HCT116 (cell line): ENCODE measurements around the gene MSH3. TPM values are rescaled to one million over a fixed set of nuclear protein-coding genes. Genes with fewer than 3 reads are reported as not detected.

Experiments used
- ATAC-seq: fragments of 200-7000 bp; cut with Tn5 transposase; 2 replicates; pipeline ENCODE4 v1.9.1; 2020; ENCODE audit warnings: mild to moderate bottlenecking, moderate library complexity
- BruUV-seq: library from RNA; stranded (reverse); fragments of 400-500 nt; replicated peaks from 2 replicates; lab custom pipeline; 2021; lab: Mats Ljungman, UMichigan
- CTCF ChIA-PET: fragments of 300-600 bp; sonication (Branson Sonifier 250); formaldehyde crosslinking; loops from one replicate; lab custom pipeline; 2021; ENCODE audit warnings: antibody characterized with exemption; lab: Charles Lee
- POLR2A ChIA-PET: fragments of 300-600, 350-600 bp; sonication (Branson Sonifier 250); formaldehyde crosslinking; loops from one replicate; lab custom pipeline; 2021; ENCODE audit warnings: antibody characterized with exemption; lab: Charles Lee
- RAD21 ChIA-PET, 2 experiments: fragments of 300-600 bp; sonication (Branson Sonifier 250); formaldehyde crosslinking; loops; one replicate each; lab custom pipeline; 2023; ENCODE audit warnings: low total read pairs in 2 of 2; ENCODE audit not compliant: uncharacterized antibody in 2 of 2, unreplicated experiment in 2 of 2, low non-redundant PET in 1 of 2; lab: Charles Lee
- DNase-seq: peaks from one replicate; pipeline ENCODE4 v3.0.0-alpha.2; 2010; ENCODE audit warnings: low read depth, low spot score
- H2AFZ ChIP-seq: fragments of 200-600 bp; shearing (Covaris generic), sonication (generic); 2 replicates; pipeline ENCODE4 v1.6.1; 2017; ENCODE audit warnings: low read depth, mixed run types, mixed read lengths, antibody characterized with exemption, low read length; ENCODE audit not compliant: poor library complexity, severe bottlenecking
- H3K27ac ChIP-seq: 2 replicates; pipeline ENCODE4 v1.5.1; 2012; ENCODE audit warnings: low read depth, low read length
- H3K27me3 ChIP-seq: fragments of 200-600 bp; sonication (generic); 2 replicates; pipeline ENCODE4 v1.6.1; 2016; ENCODE audit warnings: mixed run types, low read length, mixed read lengths; ENCODE audit not compliant: insufficient read depth
- H3K36me3 ChIP-seq, 2 experiments: fragments of 200-500 bp in 1 of 2; fragments of 200-600 bp in 1 of 2; sonication (Bioruptor generic) in 1 of 2; sonication (generic) in 1 of 2; 2 replicates each; pipeline versions ENCODE4 v1.5.1 to v1.6.1; 2014 to 2016; ENCODE audit warnings: low read length in 2 of 2, inconsistent platforms in 1 of 2, mixed read lengths in 1 of 2, mixed run types in 1 of 2; ENCODE audit not compliant: insufficient read depth in 2 of 2, control insufficient read depth in 1 of 2
- H3K4me1 ChIP-seq, 2 experiments: fragments of 200-600 bp in 1 of 2; sonication (generic) in 1 of 2; 2 replicates each; pipeline versions ENCODE4 v1.5.1 to v1.6.1; 2012 to 2017; ENCODE audit warnings: low read length in 2 of 2, inconsistent platforms in 1 of 2, mild to moderate bottlenecking in 1 of 2, mixed read lengths in 1 of 2, mixed run types in 1 of 2, moderate library complexity in 1 of 2; ENCODE audit not compliant: insufficient read depth in 2 of 2, control insufficient read depth in 1 of 2
- H3K4me2 ChIP-seq: fragments of 200-600 bp; sonication (generic); 2 replicates; pipeline ENCODE4 v1.6.1; 2017; ENCODE audit warnings: mixed run types, low read length, mixed read lengths
- H3K4me3 ChIP-seq, 2 experiments: fragments of 200-600 bp in 1 of 2; sonication (generic) in 1 of 2; replicated peaks in 1 of 2; 2 replicates each; pipeline ENCODE4 v1.5.1; 2011 to 2016; ENCODE audit warnings: low read length in 2 of 2, control low read depth in 1 of 2, low read depth in 1 of 2, mild to moderate bottlenecking in 1 of 2, mixed read lengths in 1 of 2, mixed run types in 1 of 2
- H3K79me2 ChIP-seq: fragments of 200-600 bp; sonication (generic); 2 replicates; pipeline ENCODE4 v1.6.1; 2017; ENCODE audit warnings: mild to moderate bottlenecking, mixed run types, low read length, moderate library complexity, mixed read lengths; ENCODE audit not compliant: insufficient read depth
- H3K9ac ChIP-seq: fragments of 200-600 bp; sonication (generic); 2 replicates; pipeline ENCODE4 v1.6.1; 2016; ENCODE audit warnings: low read length, mixed read lengths
- H3K9me2 ChIP-seq: fragments of 200-600 bp; sonication (generic), shearing (Covaris generic); 2 replicates; pipeline ENCODE4 v1.6.1; 2017; ENCODE audit warnings: mixed run types, mild to moderate bottlenecking, moderate library complexity; ENCODE audit not compliant: insufficient read depth
- H3K9me3 ChIP-seq, 2 experiments: fragments of 200-500 bp in 1 of 2; fragments of 200-600 bp in 1 of 2; sonication (Bioruptor generic) in 1 of 2; sonication (generic) in 1 of 2; 2 replicates each; pipeline ENCODE4 v1.6.1; 2014 to 2017; ENCODE audit warnings: low read length in 2 of 2, mixed read lengths in 2 of 2, inconsistent platforms in 1 of 2, low read depth in 1 of 2, mild to moderate bottlenecking in 1 of 2, mixed run types in 1 of 2, moderate library complexity in 1 of 2; ENCODE audit not compliant: control insufficient read depth in 1 of 2, insufficient read depth in 1 of 2
- H4K20me1 ChIP-seq: fragments of 200-600 bp; sonication (generic), shearing (Covaris generic); 2 replicates; pipeline ENCODE4 v1.6.1; 2017; ENCODE audit warnings: mixed run types, mild to moderate bottlenecking, moderate library complexity; ENCODE audit not compliant: insufficient read depth
- EZH2 ChIP-seq: fragments of 200-600 bp; sonication (generic); IDR thresholded peaks from 2 replicates; pipeline ENCODE4 v1.6.1; 2017; ENCODE audit warnings: antibody characterized with exemption, mixed run types
- FOSL1 ChIP-seq: IDR thresholded peaks from 2 replicates; pipeline ENCODE4 v1.6.1; 2012; ENCODE audit warnings: low read depth
- JUND ChIP-seq: IDR thresholded peaks from 2 replicates; pipeline ENCODE4 v1.6.1; 2012
- intact Hi-C: fragments of 100-400 bp; cut with micrococcal nuclease; formaldehyde crosslinking; loops from 2 replicates; pipeline ENCODE4 v1.10.0; 2022
- total RNA-seq: library from RNA; stranded (reverse); gene quantifications from one replicate; pipeline ENCODE4 v1.2.1, GENCODE V29; 2021; ENCODE audit not compliant: unreplicated experiment
- TF ChIP-seq, protein P1 (sequence below): IDR thresholded peaks from 2 replicates; pipeline ENCODE4 v1.6.1; 2011; ENCODE audit warnings: mild to moderate bottlenecking, low read length, moderate library complexity; ENCODE audit not compliant: insufficient replicate concordance; ENCODE audit errors: extremely low read depth
- TF ChIP-seq, protein P2 (sequence below): IDR thresholded peaks from 2 replicates; pipeline ENCODE4 v1.6.1; 2012

MSH3 gene
- total RNA-seq, 1 experiment from 2014 or later: 4.9 TPM

DNA sequence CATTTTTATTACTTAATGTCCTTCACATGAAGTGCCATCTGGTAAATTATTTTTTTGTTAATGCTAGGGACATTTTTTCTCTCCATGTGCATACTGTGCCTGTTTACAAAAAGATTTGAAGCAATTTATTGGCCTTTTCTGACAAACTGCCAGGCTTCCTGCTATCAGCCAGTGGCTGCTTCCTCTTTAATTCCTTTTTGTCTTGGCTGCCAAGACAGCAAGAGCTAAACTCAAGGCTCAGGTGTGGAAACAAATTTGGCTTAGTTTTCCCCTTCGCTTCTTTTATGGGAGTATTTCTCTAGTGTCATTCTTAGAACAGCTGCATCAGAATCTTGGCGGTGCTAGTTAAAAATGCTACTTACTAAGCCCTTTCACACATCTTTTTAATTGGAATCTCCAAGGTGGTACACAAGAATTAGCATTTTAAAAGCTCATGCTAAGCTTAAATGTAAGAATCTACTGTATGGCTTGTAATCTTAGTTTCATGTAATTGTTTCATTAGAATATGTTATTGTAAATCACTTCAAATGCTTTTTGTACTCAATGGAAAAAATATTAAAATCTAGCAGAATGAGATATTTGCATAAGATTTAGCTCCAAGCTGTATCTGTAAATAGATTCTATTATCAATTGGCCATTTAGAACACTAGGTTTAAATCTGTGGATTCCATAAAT lies 171.5 kb downstream of the MSH3 start:
- Histone ChIP-seq H3K27ac (no peak overlapping the region), H2AFZ (no peak overlapping the region), H4K20me1 (no peaks in the 10 kb centered on the region), H3K4me2 (no peak overlapping the region), H3K27me3 (no peaks in the 10 kb centered on the region), H3K4me3 (no peak overlapping the region), H3K9me3 (no peaks in the 10 kb centered on the region), H3K9ac (no peak overlapping the region), H3K36me3 (no peaks in the 10 kb centered on the region), H3K79me2 (no peaks in the 10 kb centered on the region), H3K4me1 (no peaks in the 10 kb centered on the region), H3K9me2 (no peaks in the 10 kb centered on the region)
- ChIA-PET RAD21 (no interaction called here), CTCF (no interaction called here), POLR2A (no interaction called here)
- DNase-seq (no peak), ATAC-seq (no peak)
- intact Hi-C loops: no loop called here
- TF ChIP-seq EZH2: no peak
- TF ChIP-seq, protein P1, sequence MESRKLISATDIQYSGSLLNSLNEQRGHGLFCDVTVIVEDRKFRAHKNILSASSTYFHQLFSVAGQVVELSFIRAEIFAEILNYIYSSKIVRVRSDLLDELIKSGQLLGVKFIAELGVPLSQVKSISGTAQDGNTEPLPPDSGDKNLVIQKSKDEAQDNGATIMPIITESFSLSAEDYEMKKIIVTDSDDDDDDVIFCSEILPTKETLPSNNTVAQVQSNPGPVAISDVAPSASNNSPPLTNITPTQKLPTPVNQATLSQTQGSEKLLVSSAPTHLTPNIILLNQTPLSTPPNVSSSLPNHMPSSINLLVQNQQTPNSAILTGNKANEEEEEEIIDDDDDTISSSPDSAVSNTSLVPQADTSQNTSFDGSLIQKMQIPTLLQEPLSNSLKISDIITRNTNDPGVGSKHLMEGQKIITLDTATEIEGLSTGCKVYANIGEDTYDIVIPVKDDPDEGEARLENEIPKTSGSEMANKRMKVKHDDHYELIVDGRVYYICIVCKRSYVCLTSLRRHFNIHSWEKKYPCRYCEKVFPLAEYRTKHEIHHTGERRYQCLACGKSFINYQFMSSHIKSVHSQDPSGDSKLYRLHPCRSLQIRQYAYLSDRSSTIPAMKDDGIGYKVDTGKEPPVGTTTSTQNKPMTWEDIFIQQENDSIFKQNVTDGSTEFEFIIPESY: no peak
- TF ChIP-seq JUND: no peak
- TF ChIP-seq, protein P2, sequence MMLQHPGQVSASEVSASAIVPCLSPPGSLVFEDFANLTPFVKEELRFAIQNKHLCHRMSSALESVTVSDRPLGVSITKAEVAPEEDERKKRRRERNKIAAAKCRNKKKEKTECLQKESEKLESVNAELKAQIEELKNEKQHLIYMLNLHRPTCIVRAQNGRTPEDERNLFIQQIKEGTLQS: no peak
- BruUV-seq: no TSS peak

- intact Hi-C loops: no loop called here
- ATAC-seq (no peak), DNase-seq (no peak)
- POLR2A ChIA-PET: no interaction called here
- Histone ChIP-seq H3K27me3 (no peaks in the 10 kb centered on the region), H3K9me2 (no peaks in the 10 kb centered on the region), H3K4me1 (no peaks in the 10 kb centered on the region), H3K9ac (no peak overlapping the region), H3K4me3 (no peak overlapping the region), H3K27ac (no peak overlapping the region), H3K9me3 (no peaks in the 10 kb centered on the region), H3K4me2 (no peak overlapping the region), H3K79me2 (no peaks in the 10 kb centered on the region), H4K20me1 (no peaks in the 10 kb centered on the region), H3K36me3 (no peaks in the 10 kb centered on the region), H2AFZ (no peak overlapping the region)
- no TSS peak for BruUV-seq
- no peak for TF ChIP-seq FOSL1
- RAD21 ChIA-PET: no interaction called here
- CTCF ChIA-PET: no interaction called here
Measured at GRCh38 chr5:80834710-80835109, 180.3 kb downstream of the MSH3 start.
